H4 (cell line): ENCODE measurements around the gene MDN1. TPM values are rescaled to one million over a fixed set of nuclear protein-coding genes. Genes with fewer than 3 reads are reported as not detected.
A peak's percentile ranks its signal among the peaks of the same experiment; 100 is the strongest.
"Not testable (repeated sequence)": the region's sequence is repeated elsewhere in the genome, so short reads cannot be mapped to it uniquely, and the experiment has no call there.

ENCODE experiments used
- DNase-seq: peaks from one replicate; pipeline ENCODE4 v3.0.0-alpha.2; 2015; ENCODE audit warnings: low spot score
- total RNA-seq: library from RNA; depleted of rRNA; stranded (reverse); fragments of >200 nt; shearing (Covaris generic); gene quantifications from 2 replicates; pipeline ENCODE4 v1.2.3, GENCODE V29; 2014; rRNA removed

MDN1 gene
- 4.1 and 8.7 TPM in 2 replicates for total RNA-seq

GRCh38 chr6:89819336-89820130 is at the start of gene MDN1:
MDN1 (minus strand) TSS chr6:89819794; CDS start chr6:89819607, 187 bp downstream.
- peak; percentile 90 for DNase-seq

- DNase-seq = no peak
Measured at GRCh38 chr6:89866024-89866678, 46.6 kb upstream of the MDN1 start.

- DNase-seq = no peak
Measured at GRCh38 chr6:89862698-89863097, 43.1 kb upstream of the MDN1 start.

- no peak for DNase-seq
Measured at GRCh38 chr6:89862273-89862672, 42.7 kb upstream of the MDN1 start.

- no peak for DNase-seq
Measured at GRCh38 chr6:89859744-89860143, 40.1 kb upstream of the MDN1 start.

- DNase-seq = no peak
Measured at GRCh38 chr6:89858041-89858440, 38.4 kb upstream of the MDN1 start.

GRCh38 chr6:89853068-89853467 is 33.5 kb upstream of the MDN1 start:
- no peak for DNase-seq

- DNase-seq = not testable (repeated sequence)
Measured at GRCh38 chr6:89847513-89847912, 27.9 kb upstream of the MDN1 start.

- DNase-seq = no peak
Measured at GRCh38 chr6:89843070-89843469, 23.5 kb upstream of the MDN1 start.

- no peak for DNase-seq
Measured at GRCh38 chr6:89842228-89842627, 22.6 kb upstream of the MDN1 start.

GRCh38 chr6:89840538-89840937 is 20.9 kb upstream of the MDN1 start:
- DNase-seq = no peak

- DNase-seq = no peak
Measured at GRCh38 chr6:89836639-89837222, 17.1 kb upstream of the MDN1 start.

- DNase-seq = no peak
Measured at GRCh38 chr6:89834884-89835792, 15.5 kb upstream of the MDN1 start.

GRCh38 chr6:89830170-89830809 is 10.7 kb upstream of the MDN1 start:
- no peak for DNase-seq

- peak; percentile 93 for DNase-seq
Measured at GRCh38 chr6:89829472-89830169, 10.0 kb upstream of the MDN1 start, which contains the start of gene CASP8AP2. CASP8AP2 (plus strand) TSS chr6:89829880.

- no peak for DNase-seq
Measured at GRCh38 chr6:89828988-89829471, 9.4 kb upstream of the MDN1 start.

- DNase-seq = not testable (repeated sequence)
Measured at GRCh38 chr6:89828475-89828987, 8.9 kb upstream of the MDN1 start.

- no peak for DNase-seq
Measured at GRCh38 chr6:89826029-89826528, 6.5 kb upstream of the MDN1 start.

GRCh38 chr6:89818977-89819335 is 638 bp downstream of the MDN1 start:
- no peak for DNase-seq

- no peak for DNase-seq
Measured at GRCh38 chr6:89817481-89817880, 2.1 kb downstream of the MDN1 start.
